Effector memory CD4-positive, alpha-beta T cell (primary cell): Measurements from ENCODE around the gene MED16.
"Not testable (repeated sequence)": the region's sequence is repeated elsewhere in the genome, so short reads cannot be mapped to it uniquely, and the experiment has no call there.

Experiments
- DNase-seq, 3 donors: peaks; one replicate each; pipeline ENCODE4 v3.0.0-alpha.2; 2020
- H3K27ac ChIP-seq: 2 replicates; pipeline ENCODE4 v1.7.0; 2013; ENCODE audit warnings: mild to moderate bottlenecking, low read length, moderate library complexity; ENCODE audit not compliant: insufficient read depth, poor library complexity, severe bottlenecking
- H3K27me3 ChIP-seq: replicated peaks from 2 replicates; pipeline ENCODE4 v1.7.0; 2013; ENCODE audit warnings: mild to moderate bottlenecking, low read length; ENCODE audit not compliant: insufficient read depth, control insufficient read depth, poor library complexity, severe bottlenecking
- H3K36me3 ChIP-seq: 2 replicates; pipeline ENCODE4 v1.7.0; 2013; ENCODE audit warnings: mild to moderate bottlenecking, low read length, moderate library complexity; ENCODE audit not compliant: control insufficient read depth, insufficient read depth
- H3K4me1 ChIP-seq: 2 replicates; pipeline ENCODE4 v1.7.0; 2013; ENCODE audit warnings: low read length, mild to moderate bottlenecking; ENCODE audit not compliant: control insufficient read depth, insufficient read depth, poor library complexity, severe bottlenecking
- H3K4me3 ChIP-seq: 2 replicates; pipeline ENCODE4 v1.7.0; 2013; ENCODE audit warnings: low read length, low read depth, mild to moderate bottlenecking; ENCODE audit not compliant: insufficient read depth, poor library complexity, severe bottlenecking
- H3K9me3 ChIP-seq: 2 replicates; pipeline ENCODE4 v1.7.0; 2013; ENCODE audit warnings: mild to moderate bottlenecking, low read length, moderate library complexity; ENCODE audit not compliant: control insufficient read depth

Gene MED16

GRCh38 chr19:850979-851335 lies 42.0 kb downstream of the MED16 start:
- no peaks in the 10 kb centered on the region for H3K36me3 ChIP-seq
- H3K27ac ChIP-seq, result no peak overlapping the region
- H3K27me3 ChIP-seq, result peaks cover 30% of the 10 kb centered on the region
- DNase-seq, result no peak
- no peaks in the 10 kb centered on the region for H3K4me1 ChIP-seq
- H3K9me3 ChIP-seq, result no peaks in the 10 kb centered on the region
- H3K4me3 ChIP-seq, result no peak overlapping the region

DNA sequence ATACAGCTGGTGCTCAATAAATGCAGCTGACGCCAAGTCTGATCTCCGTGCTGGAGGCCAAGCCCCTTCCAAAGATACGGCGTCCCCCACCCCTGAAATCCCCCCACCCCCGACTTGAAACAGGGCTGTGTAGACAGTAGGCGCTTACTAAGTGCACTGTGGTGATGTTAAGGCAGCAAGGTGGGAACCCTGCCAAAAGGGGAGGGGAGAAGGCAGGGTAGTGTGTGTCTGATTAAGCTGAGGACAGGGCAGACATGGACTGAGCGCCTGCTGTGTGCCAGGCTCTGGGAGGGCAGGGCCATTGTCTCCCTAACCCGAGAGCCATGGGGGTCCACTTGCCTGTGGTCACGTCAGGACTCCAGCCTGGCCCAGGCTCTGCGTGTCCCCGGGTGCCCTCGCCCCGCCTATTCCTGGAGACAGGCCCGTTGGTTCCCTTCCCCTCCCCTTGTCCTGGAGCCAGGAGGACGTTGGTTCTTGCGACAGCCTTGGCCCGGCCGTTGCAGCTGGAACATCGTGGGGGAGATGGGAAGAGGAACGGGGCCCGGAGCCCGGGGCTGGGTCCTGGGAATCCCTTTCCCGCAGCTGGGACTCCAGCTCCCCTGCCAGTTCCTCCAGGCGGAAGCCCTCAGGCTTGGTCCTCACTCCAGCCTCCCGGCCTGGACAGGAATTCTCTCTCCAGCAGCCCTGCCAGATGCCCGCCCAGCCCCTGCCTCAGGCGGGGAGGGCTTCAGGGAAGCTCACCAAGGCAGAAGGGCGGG lies 42.6 kb downstream of the MED16 start:
- H3K4me3 ChIP-seq, result no peak overlapping the region
- no peak for DNase-seq
- H3K9me3 ChIP-seq, result no peaks in the 10 kb centered on the region
- no peaks in the 10 kb centered on the region for H3K36me3 ChIP-seq
- peaks cover 30% of the 10 kb centered on the region for H3K27me3 ChIP-seq
- H3K27ac ChIP-seq, result no peak overlapping the region
- H3K4me1 ChIP-seq, result no peaks in the 10 kb centered on the region

DNA sequence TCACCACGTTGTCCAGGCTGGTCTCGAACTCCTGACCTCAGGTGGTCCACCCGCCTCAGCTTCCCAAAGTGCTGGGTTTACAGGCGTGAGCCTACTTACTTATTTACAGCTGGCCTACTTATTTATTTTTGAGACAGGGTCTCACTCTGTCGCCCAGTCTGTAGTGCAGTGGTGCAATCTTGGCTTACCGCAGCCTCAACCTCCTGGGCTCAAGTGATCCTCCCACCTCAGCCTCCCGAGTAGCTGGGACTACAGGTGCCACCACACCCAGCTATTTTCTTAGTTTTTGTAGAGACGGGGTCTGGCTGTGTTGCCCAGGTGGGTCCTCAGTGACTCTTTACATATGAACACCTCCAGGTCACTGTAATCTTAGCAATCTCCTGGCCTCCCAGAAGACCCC lies 43.8 kb downstream of the MED16 start:
- not testable (repeated sequence) for H3K4me3 ChIP-seq, H3K36me3 ChIP-seq

DNA sequence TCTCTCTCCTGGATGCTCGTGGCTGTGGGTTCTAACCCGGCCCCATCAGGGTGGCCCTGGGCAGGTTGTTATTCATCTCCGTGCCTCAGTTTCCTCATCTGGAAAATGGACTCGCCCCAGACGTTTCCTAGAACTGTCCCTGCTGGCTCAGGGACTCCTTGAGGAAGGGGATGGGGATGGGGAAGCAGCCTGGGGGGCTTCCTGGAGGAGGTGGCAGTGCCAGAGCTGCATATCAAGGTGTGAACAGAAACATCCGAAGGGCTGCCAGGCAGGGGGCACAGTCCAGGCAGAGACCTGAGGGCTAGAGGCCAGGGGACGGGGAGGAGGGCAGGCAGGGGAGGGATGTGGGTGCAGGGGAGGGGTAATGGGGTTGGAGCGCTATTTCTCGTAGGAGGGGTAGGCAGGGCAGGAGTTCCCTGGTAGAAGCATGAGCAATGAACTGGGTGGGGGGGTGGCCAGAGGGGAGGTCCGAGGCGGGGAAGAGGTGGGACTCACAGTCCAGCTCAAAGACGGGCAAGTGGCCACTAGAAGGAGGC lies 44.5 kb downstream of the MED16 start:
- Histone ChIP-seq H3K27ac (no peak overlapping the region), H3K4me3 (no peak overlapping the region), H3K36me3 (no peaks in the 10 kb centered on the region), H3K4me1 (peaks cover 4% of the 10 kb centered on the region), H3K27me3 (peaks cover 36% of the 10 kb centered on the region), H3K9me3 (no peaks in the 10 kb centered on the region)
- no peak for DNase-seq

More for the DNA sequence above, 43.8 kb downstream of the MED16 start:
- H3K27ac ChIP-seq, H3K9me3 ChIP-seq, DNase-seq, H3K4me1 ChIP-seq: not testable (repeated sequence)
- H3K27me3 ChIP-seq, result peaks cover 34% of the 10 kb centered on the region

DNA sequence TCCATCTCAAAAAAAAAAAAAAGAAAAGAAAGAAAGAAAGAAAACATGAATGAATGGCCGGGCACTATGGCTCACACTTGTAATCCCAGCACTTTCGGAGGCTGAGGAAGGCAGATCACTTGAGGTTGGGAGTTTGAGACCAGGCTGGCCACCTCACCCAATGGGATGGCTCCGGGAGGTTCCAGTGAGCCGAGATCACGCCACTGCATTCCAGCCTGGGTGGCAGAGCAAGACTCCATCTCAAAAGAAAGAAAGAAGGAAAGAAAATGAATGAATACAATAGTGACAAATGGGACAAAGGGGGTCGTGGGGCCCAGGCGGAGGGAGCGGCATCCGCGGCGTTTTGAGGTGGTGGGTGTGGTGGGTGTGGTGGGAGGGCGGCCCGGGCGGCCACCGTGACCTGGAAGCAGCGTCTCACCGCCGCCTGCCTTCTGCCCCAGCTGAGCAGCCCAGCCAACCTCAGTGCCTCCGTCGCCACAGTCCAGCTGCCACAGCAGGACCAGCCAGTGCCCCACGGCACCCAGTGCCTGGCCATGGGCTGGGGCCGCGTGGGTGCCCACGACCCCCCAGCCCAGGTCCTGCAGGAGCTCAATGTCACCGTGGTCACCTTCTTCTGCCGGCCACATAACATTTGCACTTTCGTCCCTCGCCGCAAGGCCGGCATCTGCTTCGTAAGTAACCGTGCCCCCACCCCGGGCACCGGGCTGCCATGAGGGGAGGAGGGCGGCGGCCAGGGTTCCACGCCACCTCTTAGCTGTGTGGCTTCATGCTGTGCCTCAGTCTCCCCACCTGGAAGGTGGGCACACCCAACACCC lies 47.1 kb downstream of the MED16 start:
- no peak overlapping the region for H3K27ac ChIP-seq
- H3K4me1 ChIP-seq, result peaks cover 8% of the 10 kb centered on the region
- no peaks in the 10 kb centered on the region for H3K9me3 ChIP-seq
- H3K36me3 ChIP-seq, result no peaks in the 10 kb centered on the region
- DNase-seq, result no peak
- H3K27me3 ChIP-seq, result peaks cover 33% of the 10 kb centered on the region
- no peak overlapping the region for H3K4me3 ChIP-seq

GRCh38 chr19:844546-844971 lies 48.4 kb downstream of the MED16 start:
- no peak for DNase-seq
- H3K4me1 ChIP-seq, result peaks cover 8% of the 10 kb centered on the region
- no peaks in the 10 kb centered on the region for H3K9me3 ChIP-seq
- H3K4me3 ChIP-seq, result no peak overlapping the region
- peaks cover 21% of the 10 kb centered on the region for H3K27me3 ChIP-seq
- H3K27ac ChIP-seq, result no peak overlapping the region
- no peaks in the 10 kb centered on the region for H3K36me3 ChIP-seq

- no peaks in the 10 kb centered on the region for H3K36me3 ChIP-seq
- no peak overlapping the region for H3K27ac ChIP-seq
- peaks cover 21% of the 10 kb centered on the region for H3K27me3 ChIP-seq
- H3K4me3 ChIP-seq, result no peak overlapping the region
- DNase-seq, result no peak
- H3K9me3 ChIP-seq, result no peaks in the 10 kb centered on the region
- peaks cover 8% of the 10 kb centered on the region for H3K4me1 ChIP-seq
Measured at GRCh38 chr19:843836-844545, 49.0 kb downstream of the MED16 start.

GRCh38 chr19:843180-843835 lies 49.7 kb downstream of the MED16 start:
- Histone ChIP-seq H3K27ac (no peak overlapping the region), H3K36me3 (no peaks in the 10 kb centered on the region), H3K4me3 (no peak overlapping the region), H3K27me3 (peaks cover 14% of the 10 kb centered on the region), H3K9me3 (no peaks in the 10 kb centered on the region), H3K4me1 (peaks cover 8% of the 10 kb centered on the region)
- DNase-seq, result no peak

- H3K4me1 ChIP-seq, H3K27ac ChIP-seq, DNase-seq, H3K4me3 ChIP-seq, H3K36me3 ChIP-seq, H3K9me3 ChIP-seq: not testable (repeated sequence)
- peaks cover 12% of the 10 kb centered on the region for H3K27me3 ChIP-seq
Measured at GRCh38 chr19:842802-843179, 50.2 kb downstream of the MED16 start.
